Activated CD8-positive, alpha-beta memory T cell treated with anti-CD3 and anti-CD28 coated beads, Interleukin-2, amount 50 U/mL, for 1 hour (primary cell): ENCODE results near the gene SLC16A9.

Source experiments
- DNase-seq: peaks from one replicate; pipeline ENCODE4 v3.0.0-alpha.2; 2020; ENCODE audit errors: extremely low read depth

SLC16A9 gene

GRCh38 chr10:59627366-59628018 lies 82.2 kb downstream of the SLC16A9 start:
- no peak for DNase-seq

DNA sequence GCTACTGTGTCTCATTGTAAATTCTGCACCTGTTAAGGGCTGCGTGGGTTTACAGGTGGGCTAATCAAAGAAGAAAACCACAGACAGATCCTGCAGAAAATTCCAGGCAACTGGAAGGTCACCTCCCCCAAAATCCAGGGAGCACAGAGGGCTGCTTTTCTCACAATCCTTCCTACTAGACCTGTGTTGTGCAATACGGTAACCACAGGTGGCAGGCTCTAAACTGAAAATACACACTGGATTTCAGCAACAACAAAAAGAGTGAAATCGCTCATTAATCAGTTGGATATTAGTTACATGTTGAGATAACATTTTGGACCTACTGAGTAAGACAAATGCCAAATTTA lies 83.2 kb downstream of the SLC16A9 start:
- no peak for DNase-seq

- no peak for DNase-seq
Observed at GRCh38 chr10:59625721-59626522, 83.7 kb downstream of the SLC16A9 start.

DNA sequence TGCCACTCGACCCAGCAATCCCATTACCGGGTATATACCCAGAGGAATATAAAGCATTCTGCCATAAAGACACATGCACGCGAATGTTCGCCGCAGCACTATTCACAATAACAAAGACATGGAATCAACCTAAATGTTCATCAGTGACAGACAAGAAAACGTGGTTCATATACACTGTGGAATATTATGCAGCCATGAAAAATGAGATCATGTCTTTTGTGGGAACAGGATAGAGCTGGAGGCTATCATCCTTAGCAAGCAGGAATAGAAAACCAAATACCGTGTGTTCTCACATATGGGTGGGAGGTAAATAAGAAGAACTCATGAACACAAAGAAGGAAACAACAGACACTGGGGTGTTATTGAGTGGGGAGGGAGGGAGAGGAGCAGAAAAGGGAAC lies 84.7 kb downstream of the SLC16A9 start:
- DNase-seq = no peak

DNA sequence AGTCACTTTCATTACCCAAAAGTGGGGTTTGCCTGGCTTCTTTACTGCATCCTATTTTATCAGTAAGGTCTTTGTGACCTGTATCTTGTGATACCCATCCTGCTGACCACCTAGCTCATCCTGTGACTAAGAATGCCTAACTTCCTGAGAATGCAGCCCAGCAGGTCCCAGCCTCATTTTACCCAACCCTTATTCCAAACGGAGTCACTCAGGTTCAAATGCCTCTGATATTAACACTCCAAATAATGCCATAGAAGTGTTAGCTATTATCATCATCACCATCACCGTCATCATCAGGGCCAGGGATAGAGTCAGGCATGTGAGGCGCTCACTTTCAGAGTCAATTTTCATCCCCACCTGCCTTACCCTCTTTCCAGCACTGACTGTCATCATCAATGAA lies 85.5 kb downstream of the SLC16A9 start:
- no peak for DNase-seq

DNA sequence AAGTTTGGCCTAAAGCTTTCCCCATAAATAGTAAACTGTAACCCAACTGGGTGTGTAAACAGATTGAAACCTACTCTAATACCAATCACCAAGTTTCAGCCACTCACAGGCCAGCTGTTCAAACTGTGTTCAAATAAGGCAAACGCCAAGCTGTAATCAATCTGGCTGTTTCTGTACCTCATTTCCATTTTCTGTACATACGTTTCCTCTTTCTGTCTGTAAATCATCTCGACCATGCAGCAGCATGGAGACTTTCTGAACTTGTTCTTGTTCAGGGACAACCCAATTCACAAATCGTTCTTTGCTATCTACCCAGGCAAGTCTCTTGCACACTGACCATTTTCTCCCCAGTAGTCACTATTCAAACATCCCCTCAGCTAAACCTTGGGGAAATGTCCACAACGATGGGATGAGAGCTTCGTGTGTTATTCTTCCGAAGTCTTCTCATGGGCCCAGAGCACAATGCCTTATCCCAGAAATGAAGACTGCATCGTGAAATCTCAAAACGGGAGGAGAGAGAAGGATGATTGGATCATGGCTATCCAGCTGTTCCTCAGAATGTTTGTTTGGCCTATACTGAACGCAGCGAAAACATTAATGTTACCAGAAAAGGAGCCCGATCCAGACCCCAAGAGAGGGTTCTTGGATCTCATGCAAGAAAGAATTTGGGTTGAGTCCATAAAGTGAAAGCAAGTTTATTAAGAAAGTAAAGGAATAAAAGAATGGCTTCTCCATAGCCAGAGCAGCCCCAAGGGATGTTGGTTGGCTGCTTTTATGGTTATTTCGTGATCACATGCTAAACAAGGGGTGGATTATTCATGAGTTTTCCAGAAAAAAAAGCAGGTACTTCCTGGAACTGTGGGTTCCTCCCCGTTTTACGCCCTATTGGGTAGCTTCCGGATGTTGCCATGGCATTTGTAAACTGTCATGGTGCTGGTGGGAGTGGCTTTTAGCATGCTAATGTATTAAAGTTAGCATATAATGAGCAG lies 86.2 kb downstream of the SLC16A9 start:
- no peak for DNase-seq

- DNase-seq = no peak
Observed at GRCh38 chr10:59622320-59623132, 87.1 kb downstream of the SLC16A9 start.

GRCh38 chr10:59621771-59622170 lies 87.9 kb downstream of the SLC16A9 start:
- no peak for DNase-seq

DNA sequence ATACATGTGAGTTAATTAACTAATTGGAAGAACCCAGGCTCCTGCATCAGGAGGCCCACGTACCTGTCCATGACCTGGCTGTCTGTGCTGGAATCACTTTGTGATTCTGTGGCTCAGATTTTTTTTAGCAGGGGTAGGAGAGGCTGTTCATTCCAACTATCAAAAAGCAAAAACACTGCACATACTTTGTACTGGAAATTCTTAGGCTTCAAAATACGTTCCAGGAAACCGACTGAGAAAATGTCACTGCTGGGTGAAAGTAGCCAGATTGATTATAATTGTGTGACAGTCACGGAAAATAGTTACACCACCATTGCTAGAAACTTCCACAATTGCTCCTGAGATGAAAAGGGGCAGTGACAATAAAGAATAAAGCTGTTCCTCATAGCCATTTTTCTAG lies 91.0 kb downstream of the SLC16A9 start:
- no peak for DNase-seq

DNA sequence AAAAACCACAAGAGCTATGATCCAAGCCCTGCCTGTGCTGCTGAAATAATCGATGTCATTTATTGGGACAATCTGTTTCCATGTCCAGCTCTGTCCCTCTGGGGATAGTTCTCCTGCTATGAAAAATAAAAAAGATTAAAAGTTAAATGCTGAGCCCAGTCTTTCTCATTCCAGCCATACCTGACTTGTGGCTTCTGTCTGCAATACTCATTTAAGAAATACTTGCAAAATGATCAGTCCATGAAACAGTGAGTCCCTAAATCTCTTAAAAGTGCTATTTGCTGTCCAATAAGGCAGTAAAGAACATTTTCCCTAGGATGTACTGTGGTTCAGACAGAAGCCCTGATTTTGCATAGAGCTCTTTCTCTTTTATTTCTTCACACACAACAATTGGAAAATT lies 91.7 kb downstream of the SLC16A9 start:
- DNase-seq = no peak

DNA sequence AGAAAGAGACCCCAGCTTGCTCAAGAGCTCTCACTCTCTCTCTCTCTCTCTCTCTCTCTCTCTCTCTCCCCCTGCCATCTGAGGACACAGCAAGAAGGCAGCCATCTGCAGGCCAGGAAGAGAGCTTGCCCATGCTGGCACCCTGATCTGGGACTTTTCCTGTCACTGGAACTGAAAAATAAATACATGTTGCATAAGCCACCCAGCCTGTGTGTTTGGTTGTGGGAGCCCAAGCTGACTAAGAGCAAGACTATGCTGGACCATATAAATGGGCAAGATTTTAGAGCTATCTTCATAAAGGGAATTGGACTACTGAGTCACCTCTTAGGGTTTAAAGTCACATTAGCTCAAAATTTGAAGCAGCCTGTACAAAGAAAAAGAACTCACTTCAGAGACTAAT lies 98.6 kb downstream of the SLC16A9 start:
- DNase-seq = no peak

- no peak for DNase-seq
Observed at GRCh38 chr10:59607970-59608369, 101.7 kb downstream of the SLC16A9 start.

GRCh38 chr10:59606551-59606961 lies 103.1 kb downstream of the SLC16A9 start:
- DNase-seq = no peak

DNA sequence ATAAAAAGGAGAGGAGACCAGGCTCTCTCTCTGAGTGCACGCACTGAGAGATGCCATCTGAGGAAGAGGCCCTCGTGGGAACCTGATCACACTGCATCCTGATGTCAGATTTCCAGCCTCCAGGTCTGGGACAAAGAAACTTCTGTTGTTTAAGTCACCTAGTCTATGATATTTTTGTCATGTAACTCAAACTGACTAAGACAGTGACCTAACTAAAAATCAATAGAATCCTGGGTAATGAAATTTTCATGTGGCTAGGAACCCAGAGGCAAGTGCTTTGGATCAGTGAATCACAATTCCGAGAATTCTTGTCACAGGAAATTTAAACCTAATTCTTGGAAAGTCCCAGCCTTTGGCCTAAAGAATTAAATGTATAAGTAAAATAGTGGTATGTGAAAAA lies 107.7 kb downstream of the SLC16A9 start:
- no peak for DNase-seq
